Ectodermal cell (in vitro differentiated cells): Measurements from ENCODE around the gene TTLL4.

Experiments
- H3K27ac ChIP-seq: 2 replicates; pipeline ENCODE4 v1.7.0; 2013; ENCODE audit warnings: mild to moderate bottlenecking, low read depth, low read length; ENCODE audit not compliant: insufficient read depth, poor library complexity, severe bottlenecking
- H3K27me3 ChIP-seq: 2 replicates; pipeline ENCODE4 v1.7.0; 2013; ENCODE audit warnings: mild to moderate bottlenecking, low read length; ENCODE audit not compliant: insufficient read depth, control insufficient read depth, poor library complexity, severe bottlenecking
- H3K36me3 ChIP-seq: one replicate; pipeline ENCODE4 v1.7.0; 2013; ENCODE audit warnings: low read length; ENCODE audit not compliant: control insufficient read depth, insufficient read depth
- H3K4me1 ChIP-seq: one replicate; pipeline ENCODE4 v1.7.0; 2013; ENCODE audit warnings: low read length; ENCODE audit not compliant: control insufficient read depth, insufficient read depth
- H3K4me3 ChIP-seq: 2 replicates; pipeline ENCODE4 v1.7.0; 2013; ENCODE audit warnings: low read depth, low read length, control low read depth; ENCODE audit not compliant: insufficient read depth
- H3K9me3 ChIP-seq: 2 replicates; pipeline ENCODE4 v1.7.0; 2013; ENCODE audit warnings: mild to moderate bottlenecking, low read length, moderate library complexity; ENCODE audit not compliant: control insufficient read depth
- whole genome bisulfite sequencing, 2 experiments: methylation state at CpG; one replicate each; pipeline ENCODE4 v1.1.7; 2013; ENCODE audit warnings: missing lambda C conversion rate in 2 of 2; 5-methylcytosine and 5-hydroxymethylcytosine counted together

The TTLL4 gene

GRCh38 chr2:218782528-218782844 lies 71.9 kb downstream of the TTLL4 start:
- H3K27ac ChIP-seq: no peak overlapping the region
- no peaks in the 10 kb centered on the region for H3K36me3 ChIP-seq
- peaks cover 1% of the 10 kb centered on the region for H3K9me3 ChIP-seq
- H3K27me3 ChIP-seq: peaks cover 43% of the 10 kb centered on the region
- H3K4me1 ChIP-seq: no peaks in the 10 kb centered on the region
- peak overlapping the region; percentile 37 for H3K4me3 ChIP-seq
- WGBS, 2 experiments: 16 to 21% methylated on average over 6 of the region's 6 CpGs

GRCh38 chr2:218783688-218784087 lies 73.1 kb downstream of the TTLL4 start:
- H3K4me1 ChIP-seq: no peaks in the 10 kb centered on the region
- no peaks in the 10 kb centered on the region for H3K9me3 ChIP-seq
- H3K27me3 ChIP-seq: peaks cover 43% of the 10 kb centered on the region
- no peaks in the 10 kb centered on the region for H3K36me3 ChIP-seq
- 88 to 93% methylated on average over 4 of the region's 4 CpGs for WGBS, 2 experiments
- H3K4me3 ChIP-seq: no peak overlapping the region
- H3K27ac ChIP-seq: no peak overlapping the region

- Histone ChIP-seq H3K36me3 (no peaks in the 10 kb centered on the region), H3K27me3 (peaks cover 43% of the 10 kb centered on the region), H3K4me3 (no peak overlapping the region), H3K9me3 (no peaks in the 10 kb centered on the region), H3K27ac (no peak overlapping the region), H3K4me1 (no peaks in the 10 kb centered on the region)
- 86 to 88% methylated on average over 1 of the region's 1 CpG for WGBS, 2 experiments
Observed at GRCh38 chr2:218785103-218785502, 74.5 kb downstream of the TTLL4 start.

- H3K36me3 ChIP-seq: no peaks in the 10 kb centered on the region
- WGBS, 2 experiments: 81 to 96% methylated on average over 2 to 3 of the region's 3 CpGs
- H3K27ac ChIP-seq: no peak overlapping the region
- H3K4me1 ChIP-seq: no peaks in the 10 kb centered on the region
- no peaks in the 10 kb centered on the region for H3K9me3 ChIP-seq
- H3K27me3 ChIP-seq: peaks cover 36% of the 10 kb centered on the region
- no peak overlapping the region for H3K4me3 ChIP-seq
Observed at GRCh38 chr2:218786133-218786532, 75.5 kb downstream of the TTLL4 start.

GRCh38 chr2:218788529-218789255 lies 78.1 kb downstream of the TTLL4 start:
- Histone ChIP-seq H3K36me3 (no peaks in the 10 kb centered on the region), H3K4me1 (no peaks in the 10 kb centered on the region), H3K27ac (no peak overlapping the region), H3K9me3 (no peaks in the 10 kb centered on the region), H3K4me3 (no peak overlapping the region), H3K27me3 (peaks cover 10% of the 10 kb centered on the region)
- 86 to 96% methylated on average over 2 of the region's 2 CpGs for whole genome bisulfite sequencing, 2 experiments

- WGBS, 2 experiments: 100% methylated on average over 1 of the region's 1 CpG
- H3K4me1 ChIP-seq: no peaks in the 10 kb centered on the region
- H3K9me3 ChIP-seq: no peaks in the 10 kb centered on the region
- H3K36me3 ChIP-seq: no peaks in the 10 kb centered on the region
- no peak overlapping the region for H3K4me3 ChIP-seq
- H3K27ac ChIP-seq: no peak overlapping the region
- H3K27me3 ChIP-seq: no peaks in the 10 kb centered on the region
Observed at GRCh38 chr2:218792433-218792832, 81.8 kb downstream of the TTLL4 start.

- Histone ChIP-seq H3K27ac (no peak overlapping the region), H3K27me3 (no peaks in the 10 kb centered on the region), H3K4me1 (no peaks in the 10 kb centered on the region), H3K36me3 (no peaks in the 10 kb centered on the region), H3K9me3 (no peaks in the 10 kb centered on the region), H3K4me3 (no peak overlapping the region)
- WGBS, 2 experiments: 96% methylated on average over 4 of the region's 4 CpGs
Observed at GRCh38 chr2:218796691-218797090, 86.1 kb downstream of the TTLL4 start.

GRCh38 chr2:218798767-218799504 lies 88.3 kb downstream of the TTLL4 start:
- Histone ChIP-seq H3K36me3 (no peaks in the 10 kb centered on the region), H3K4me3 (no peak overlapping the region), H3K27ac (no peak overlapping the region), H3K4me1 (no peaks in the 10 kb centered on the region), H3K27me3 (no peaks in the 10 kb centered on the region), H3K9me3 (no peaks in the 10 kb centered on the region)
- WGBS, 2 experiments: 63 to 67% methylated on average over 12 of the region's 12 CpGs

GRCh38 chr2:218799990-218800389 lies 89.4 kb downstream of the TTLL4 start:
- Histone ChIP-seq H3K27me3 (no peaks in the 10 kb centered on the region), H3K4me3 (no peak overlapping the region), H3K36me3 (no peaks in the 10 kb centered on the region), H3K27ac (no peak overlapping the region), H3K9me3 (no peaks in the 10 kb centered on the region), H3K4me1 (no peaks in the 10 kb centered on the region)
- WGBS, 2 experiments: 84 to 89% methylated on average over 6 of the region's 6 CpGs

GRCh38 chr2:218802386-218802994 lies 91.9 kb downstream of the TTLL4 start:
- H3K9me3 ChIP-seq: no peaks in the 10 kb centered on the region
- H3K27ac ChIP-seq: no peak overlapping the region
- H3K4me1 ChIP-seq: peaks cover 9% of the 10 kb centered on the region
- no peaks in the 10 kb centered on the region for H3K27me3 ChIP-seq
- no peak overlapping the region for H3K4me3 ChIP-seq
- H3K36me3 ChIP-seq: no peaks in the 10 kb centered on the region
- 86 to 91% methylated on average over 4 of the region's 4 CpGs for WGBS, 2 experiments
